A673 (cell line): ENCODE measurements around the gene ANKRD35. TPM values are rescaled to one million over a fixed set of nuclear protein-coding genes. Genes with fewer than 3 reads are reported as not detected.

Experiments
- BruUV-seq: library from RNA; stranded (reverse); fragments of 400-500 nt; replicated peaks from 2 replicates; lab custom pipeline; 2021; lab: Mats Ljungman, UMichigan
- CTCF ChIA-PET: fragments of 300-600 bp; sonication (Branson Sonifier 250); formaldehyde crosslinking; loops from one replicate; lab custom pipeline; 2022; ENCODE audit warnings: antibody characterized with exemption; lab: Charles Lee
- POLR2A ChIA-PET: fragments of 300-600 bp; sonication (Branson Sonifier 250); formaldehyde crosslinking; loops from one replicate; lab custom pipeline; 2022; ENCODE audit warnings: antibody characterized with exemption; ENCODE audit not compliant: low non-redundant PET; lab: Charles Lee
- DNase-seq: peaks from one replicate; pipeline ENCODE4 v3.0.0-alpha.2; 2015; ENCODE audit warnings: low spot score
- H3K27ac ChIP-seq: fragments of 200-600 bp; sonication (generic); 2 replicates; pipeline ENCODE4 v1.5.1; 2016; ENCODE audit warnings: mixed run types, low read depth, mild to moderate bottlenecking, mixed read lengths, antibody characterized with exemption, low read length; ENCODE audit not compliant: poor library complexity, severe bottlenecking
- H3K27me3 ChIP-seq: fragments of 200-600 bp; sonication (generic); replicated peaks from 2 replicates; pipeline ENCODE4 v1.6.1; 2017; ENCODE audit warnings: mixed run types, low read depth, mild to moderate bottlenecking, mixed read lengths, antibody characterized with exemption, low read length; ENCODE audit not compliant: insufficient read depth, poor library complexity
- H3K36me3 ChIP-seq: fragments of 200-600 bp; sonication (generic); 2 replicates; pipeline ENCODE4 v1.6.1; 2016; ENCODE audit warnings: mixed run types, mild to moderate bottlenecking, mixed read lengths, antibody characterized with exemption, low read length; ENCODE audit not compliant: insufficient read depth, poor library complexity, severe bottlenecking
- H3K4me1 ChIP-seq: fragments of 200-600 bp; sonication (generic); 2 replicates; pipeline ENCODE4 v1.6.1; 2017; ENCODE audit warnings: mixed run types, mild to moderate bottlenecking, mixed read lengths, antibody characterized with exemption, low read length; ENCODE audit not compliant: insufficient read depth, poor library complexity, severe bottlenecking
- H3K4me3 ChIP-seq: fragments of 200-600 bp; sonication (generic); 2 replicates; pipeline ENCODE4 v1.5.1; 2016; ENCODE audit warnings: low read depth, mixed run types, mild to moderate bottlenecking, mixed read lengths, low read length; ENCODE audit not compliant: poor library complexity, severe bottlenecking
- H3K9me3 ChIP-seq: fragments of 200-600 bp; sonication (generic); 2 replicates; pipeline ENCODE4 v1.6.1; 2016; ENCODE audit warnings: mixed run types, low read depth, mild to moderate bottlenecking, mixed read lengths, antibody characterized with exemption, low read length; ENCODE audit not compliant: poor library complexity, severe bottlenecking
- EZH2 ChIP-seq: fragments of 200-600 bp; sonication (generic); IDR thresholded peaks from 2 replicates; pipeline ENCODE4 v1.6.1; 2017; ENCODE audit warnings: borderline replicate concordance, low read depth, mild to moderate bottlenecking, mixed read lengths, antibody characterized with exemption, low read length; ENCODE audit not compliant: poor library complexity, severe bottlenecking
- intact Hi-C: fragments of 100-400 bp; cut with micrococcal nuclease; formaldehyde crosslinking; loops from one replicate; pipeline ENCODE4 v1.10.0; 2022; ENCODE audit not compliant: unreplicated experiment
- total RNA-seq: library from RNA; stranded (reverse); gene quantifications from 2 replicates; pipeline ENCODE4 v1.2.3, GENCODE V29; 2021
- TF ChIP-seq, protein P1 (sequence below): fragments of 300-800, 200-600 bp; sonication (generic); conservative IDR thresholded peaks from 2 replicates; pipeline ENCODE4 v1.5.1; 2017; ENCODE audit warnings: low read depth, mild to moderate bottlenecking, antibody characterized with exemption, low read length, moderate library complexity, mixed read lengths

Gene ANKRD35
- total RNA-seq, 1 experiment from 2014 or later = not detected

DNA sequence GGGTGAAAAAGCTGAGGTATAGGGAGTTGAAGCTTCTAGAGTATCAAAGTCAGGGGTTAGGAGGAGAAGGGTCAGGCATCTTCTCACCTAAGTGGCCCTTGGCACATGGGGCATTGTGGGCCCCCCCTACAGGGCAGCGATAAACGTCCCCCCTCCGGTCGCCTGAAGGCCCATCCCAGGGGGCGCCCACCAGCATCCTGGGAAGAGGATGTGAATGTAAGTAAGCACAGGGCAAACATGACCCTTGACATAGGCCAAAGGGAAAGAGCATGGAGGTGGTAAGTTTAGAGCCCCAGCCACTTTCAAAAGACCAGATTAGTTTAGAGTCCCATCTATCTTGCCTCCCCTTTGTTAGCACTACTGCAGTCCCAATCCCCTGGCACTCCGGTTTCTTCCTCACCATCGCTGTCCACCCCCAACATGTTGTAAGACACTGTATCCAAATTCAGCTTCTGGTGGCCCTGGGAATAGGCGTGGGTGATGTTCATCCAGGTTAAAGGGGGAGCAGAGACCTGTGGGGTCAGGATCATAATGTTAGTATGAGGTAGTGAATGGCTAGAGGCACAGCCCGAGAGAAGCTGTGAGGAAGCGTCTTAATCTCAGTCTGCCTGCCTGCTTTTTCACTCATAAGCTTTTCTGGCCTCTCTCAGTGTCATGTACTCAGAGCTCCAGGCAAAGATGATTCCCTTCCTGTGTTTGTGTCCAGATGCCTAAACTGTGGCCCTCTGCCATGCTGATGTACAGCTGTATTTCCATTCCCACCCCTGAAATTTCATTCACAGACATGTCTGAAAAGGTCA is 21.5 kb upstream of the ANKRD35 start:
- no peak overlapping the region for H3K27ac ChIP-seq
- no TSS peak for BruUV-seq
- TF ChIP-seq, protein P1, sequence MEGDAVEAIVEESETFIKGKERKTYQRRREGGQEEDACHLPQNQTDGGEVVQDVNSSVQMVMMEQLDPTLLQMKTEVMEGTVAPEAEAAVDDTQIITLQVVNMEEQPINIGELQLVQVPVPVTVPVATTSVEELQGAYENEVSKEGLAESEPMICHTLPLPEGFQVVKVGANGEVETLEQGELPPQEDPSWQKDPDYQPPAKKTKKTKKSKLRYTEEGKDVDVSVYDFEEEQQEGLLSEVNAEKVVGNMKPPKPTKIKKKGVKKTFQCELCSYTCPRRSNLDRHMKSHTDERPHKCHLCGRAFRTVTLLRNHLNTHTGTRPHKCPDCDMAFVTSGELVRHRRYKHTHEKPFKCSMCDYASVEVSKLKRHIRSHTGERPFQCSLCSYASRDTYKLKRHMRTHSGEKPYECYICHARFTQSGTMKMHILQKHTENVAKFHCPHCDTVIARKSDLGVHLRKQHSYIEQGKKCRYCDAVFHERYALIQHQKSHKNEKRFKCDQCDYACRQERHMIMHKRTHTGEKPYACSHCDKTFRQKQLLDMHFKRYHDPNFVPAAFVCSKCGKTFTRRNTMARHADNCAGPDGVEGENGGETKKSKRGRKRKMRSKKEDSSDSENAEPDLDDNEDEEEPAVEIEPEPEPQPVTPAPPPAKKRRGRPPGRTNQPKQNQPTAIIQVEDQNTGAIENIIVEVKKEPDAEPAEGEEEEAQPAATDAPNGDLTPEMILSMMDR = no peak
- no peak for TF ChIP-seq EZH2
- H3K9me3 ChIP-seq = no peaks in the 10 kb centered on the region
- ChIA-PET POLR2A (no interaction called here), CTCF (interaction anchor here (2.0 kb wide), 1 partner anchor 15 kb away, joined by 9 read pairs; no protein-coding TSS in a partner anchor)
- intact Hi-C loops = no loop called here
- H3K4me1 ChIP-seq = peaks cover 3% of the 10 kb centered on the region
- no peaks in the 10 kb centered on the region for H3K27me3 ChIP-seq
- H3K4me3 ChIP-seq = no peak overlapping the region
- DNase-seq = no peak
- peaks cover 8% of the 10 kb centered on the region for H3K36me3 ChIP-seq

DNA sequence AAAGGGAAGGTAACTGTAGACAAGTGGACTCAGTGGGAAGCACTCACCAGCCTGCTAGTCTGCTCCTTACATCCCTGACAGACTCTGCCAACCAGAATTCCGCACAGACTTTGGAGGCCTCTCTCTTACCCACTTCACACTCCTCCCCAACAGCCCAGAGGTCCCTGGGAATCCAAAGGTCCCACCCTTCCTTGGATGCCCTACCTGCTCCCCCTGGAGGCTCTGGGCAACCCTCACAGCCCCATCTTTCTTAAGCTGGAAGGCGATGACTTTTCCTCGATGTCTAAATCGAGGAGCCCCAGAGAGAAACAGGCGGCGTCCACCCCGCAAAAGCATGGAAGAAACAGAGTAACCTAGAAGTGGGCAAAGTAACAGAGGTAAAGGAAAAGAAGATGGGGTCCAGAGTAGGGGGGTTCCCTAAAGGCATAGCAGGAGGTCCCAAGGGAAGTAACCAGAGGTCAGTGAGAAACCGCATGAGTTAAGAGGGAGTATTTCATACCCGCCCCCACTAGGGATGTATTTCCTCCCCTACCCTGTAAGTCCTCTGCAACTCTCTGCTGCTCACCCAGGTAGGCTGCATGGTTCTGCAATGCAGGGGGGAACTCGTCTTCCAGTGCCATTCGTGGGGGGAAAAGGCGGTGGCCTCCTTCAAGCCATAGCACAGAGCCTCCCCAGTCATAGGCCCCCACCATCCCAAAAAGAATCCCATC is 15.8 kb upstream of the ANKRD35 start:
- no peak overlapping the region for H3K4me3 ChIP-seq
- ChIA-PET POLR2A (no interaction called here), CTCF (no interaction called here)
- intact Hi-C loops = no loop called here
- H3K36me3 ChIP-seq = no peaks in the 10 kb centered on the region
- H3K27ac ChIP-seq = no peak overlapping the region
- TF ChIP-seq, protein P1 = no peak
- no peak for TF ChIP-seq EZH2
- no peaks in the 10 kb centered on the region for H3K9me3 ChIP-seq
- no TSS peak for BruUV-seq
- H3K4me1 ChIP-seq = no peaks in the 10 kb centered on the region
- DNase-seq = no peak
- no peaks in the 10 kb centered on the region for H3K27me3 ChIP-seq

DNA sequence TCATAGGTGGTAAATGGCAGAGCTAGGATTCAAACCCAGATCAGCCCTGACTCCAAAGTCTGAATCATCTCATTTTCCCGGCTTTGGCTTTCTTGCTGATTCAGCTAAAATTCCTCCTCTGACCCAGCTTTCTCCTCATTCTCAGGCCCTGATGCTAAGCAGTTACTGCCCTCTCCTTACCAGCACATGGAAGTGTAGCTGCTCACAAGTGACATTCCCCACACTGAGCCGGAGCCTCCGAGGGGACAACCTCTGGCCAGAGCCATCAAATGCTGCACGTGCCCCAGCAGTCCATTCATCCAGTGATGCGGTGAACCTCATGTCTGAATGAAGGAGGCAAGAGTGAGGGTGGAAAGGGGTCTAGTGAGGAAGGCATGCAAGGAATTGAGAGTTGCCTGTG is 13.1 kb upstream of the ANKRD35 start:
- Histone ChIP-seq H3K9me3 (no peaks in the 10 kb centered on the region), H3K27ac (no peak overlapping the region), H3K36me3 (no peaks in the 10 kb centered on the region), H3K4me1 (no peaks in the 10 kb centered on the region), H3K4me3 (no peak overlapping the region), H3K27me3 (no peaks in the 10 kb centered on the region)
- POLR2A ChIA-PET = no interaction called here
- BruUV-seq = no TSS peak
- no peak for TF ChIP-seq EZH2
- TF ChIP-seq, protein P1 = no peak
- intact Hi-C loops = no loop called here
- DNase-seq = no peak
- CTCF ChIA-PET = no interaction called here
